HEK293 (cell line): ENCODE results near the gene ARTN.

Experiments used
- CTCF ChIA-PET: fragments of 350-600 bp; formaldehyde crosslinking; extraction: SDS; loops from one replicate; lab custom pipeline; 2021; ENCODE audit warnings: antibody characterized with exemption; lab: Yijun Ruan, JAX
- POLR2A ChIA-PET: fragments of 300-600 bp; formaldehyde crosslinking; extraction: SDS; loops from one replicate; lab custom pipeline; 2020; ENCODE audit warnings: antibody characterized with exemption, inconsistent platforms; lab: Yijun Ruan, JAX
- H3K27ac ChIP-seq: fragments of 200-500 bp; sonication (Bioruptor generic); 2 replicates; pipeline ENCODE4 v1.5.1; 2014; ENCODE audit warnings: low read depth, low read length, control low read depth, inconsistent platforms; ENCODE audit errors: extremely low read depth
- H3K36me3 ChIP-seq, 2 experiments: fragments of 200-500 bp in 1 of 2; sonication (Bioruptor generic) in 1 of 2; 1 replicate in 1 of 2; 2 replicates in 1 of 2; pipeline ENCODE4 v1.5.1; 2014 to 2017; ENCODE audit warnings: inconsistent platforms in 2 of 2, low read length in 2 of 2; ENCODE audit not compliant: control insufficient read depth in 2 of 2, insufficient read depth in 1 of 2
- H3K4me1 ChIP-seq: fragments of 200-500 bp; sonication (Bioruptor generic); 2 replicates; pipeline ENCODE4 v1.5.1; 2014; ENCODE audit warnings: mild to moderate bottlenecking, low read length, inconsistent platforms; ENCODE audit not compliant: control insufficient read depth, insufficient read depth
- H3K4me3 ChIP-seq: 2 replicates; pipeline ENCODE4 v1.5.1; 2011; ENCODE audit warnings: low read depth, mild to moderate bottlenecking, control low read depth, low read length, moderate library complexity
- H3K9me3 ChIP-seq: fragments of 200-500 bp; sonication (Bioruptor generic); 2 replicates; pipeline ENCODE4 v1.5.1; 2014; ENCODE audit warnings: low read depth, low read length, inconsistent platforms; ENCODE audit not compliant: control insufficient read depth, insufficient read depth
- GLIS2 ChIP-seq: fragments of 450-650 bp; formaldehyde crosslinking; IDR thresholded peaks from 2 replicates; pipeline ENCODE4 v1.5.1; 2016; ENCODE audit warnings: missing biosample characterization, missing genetic modification characterization
- MEIS1 ChIP-seq: sonication (generic); formaldehyde crosslinking; IDR thresholded peaks from 2 replicates; pipeline ENCODE4 v1.8.1; 2022; ENCODE audit warnings: missing genetic modification reagents, mild to moderate bottlenecking, borderline replicate concordance
- REPIN1 ChIP-seq: fragments of 450-650 bp; formaldehyde crosslinking; IDR thresholded peaks from 2 replicates; pipeline ENCODE4 v1.5.1; 2017; ENCODE audit warnings: missing biosample characterization, missing genetic modification characterization, low read depth
- SP7 ChIP-seq: fragments of 450-650 bp; formaldehyde crosslinking; IDR thresholded peaks from 2 replicates; pipeline ENCODE4 v1.5.1; 2016; ENCODE audit warnings: missing biosample characterization, missing genetic modification characterization
- ZNF175 ChIP-seq: fragments of 450-650 bp; formaldehyde crosslinking; IDR thresholded peaks from 2 replicates; pipeline ENCODE4 v1.5.1; 2016; ENCODE audit warnings: missing biosample characterization, missing genetic modification characterization
- ZNF2 ChIP-seq: fragments of 450-650 bp; formaldehyde crosslinking; IDR thresholded peaks from 2 replicates; pipeline ENCODE4 v1.5.1; 2016; ENCODE audit warnings: missing biosample characterization, missing genetic modification characterization
- ZNF248 ChIP-seq: fragments of 450-650 bp; formaldehyde crosslinking; IDR thresholded peaks from 2 replicates; pipeline ENCODE4 v1.5.1; 2017; ENCODE audit warnings: missing biosample characterization, missing genetic modification characterization
- ZNF341 ChIP-seq: fragments of 450-650 bp; formaldehyde crosslinking; IDR thresholded peaks from 2 replicates; pipeline ENCODE4; 2016; ENCODE audit warnings: low read depth, missing biosample characterization, missing genetic modification characterization
- ZNF391 ChIP-seq: fragments of 450-650 bp; formaldehyde crosslinking; IDR thresholded peaks from 2 replicates; pipeline ENCODE4 v1.5.1; 2016; ENCODE audit warnings: low read depth, missing biosample characterization, missing genetic modification characterization, borderline replicate concordance
- ZNF48 ChIP-seq: fragments of 450-650 bp; formaldehyde crosslinking; IDR thresholded peaks from 2 replicates; pipeline ENCODE4 v1.5.1; 2016; ENCODE audit warnings: missing biosample characterization, missing genetic modification characterization
- ZNF621 ChIP-seq: fragments of 450-650 bp; formaldehyde crosslinking; IDR thresholded peaks from 2 replicates; pipeline ENCODE4 v1.5.1; 2017; ENCODE audit warnings: missing biosample characterization, missing genetic modification characterization
- ZNF777 ChIP-seq: fragments of 450-650 bp; formaldehyde crosslinking; IDR thresholded peaks from 2 replicates; pipeline ENCODE4 v1.5.1; 2017; ENCODE audit warnings: missing biosample characterization, missing genetic modification characterization, borderline replicate concordance
- ZNF843 ChIP-seq: fragments of 450-650 bp; formaldehyde crosslinking; IDR thresholded peaks from 2 replicates; pipeline ENCODE4 v1.5.1; 2016; ENCODE audit warnings: missing biosample characterization, missing genetic modification characterization
- TF ChIP-seq, protein P1 (sequence below): fragments of 450-650 bp; formaldehyde crosslinking; IDR thresholded peaks from 2 replicates; pipeline ENCODE4; 2016; ENCODE audit warnings: missing biosample characterization, missing genetic modification characterization
- TF ChIP-seq, protein P2 (sequence below): fragments of 450-650 bp; formaldehyde crosslinking; IDR thresholded peaks from 2 replicates; pipeline ENCODE4 v1.5.1; 2016; ENCODE audit warnings: missing biosample characterization, missing genetic modification characterization
- TF ChIP-seq, protein P3 (sequence below): fragments of 450-650 bp; formaldehyde crosslinking; IDR thresholded peaks from 2 replicates; pipeline ENCODE4 v1.5.1; 2016; ENCODE audit warnings: missing biosample characterization, missing genetic modification characterization
- TF ChIP-seq, protein P4 (sequence below): fragments of 450-650 bp; formaldehyde crosslinking; IDR thresholded peaks from 2 replicates; pipeline ENCODE4 v1.5.1; 2017; ENCODE audit warnings: missing biosample characterization, missing genetic modification characterization
- TF ChIP-seq, protein P5 (sequence below): fragments of 450-650 bp; formaldehyde crosslinking; IDR thresholded peaks from 2 replicates; pipeline ENCODE4 v1.5.1; 2016; ENCODE audit warnings: missing biosample characterization, missing genetic modification characterization

The ARTN gene

DNA sequence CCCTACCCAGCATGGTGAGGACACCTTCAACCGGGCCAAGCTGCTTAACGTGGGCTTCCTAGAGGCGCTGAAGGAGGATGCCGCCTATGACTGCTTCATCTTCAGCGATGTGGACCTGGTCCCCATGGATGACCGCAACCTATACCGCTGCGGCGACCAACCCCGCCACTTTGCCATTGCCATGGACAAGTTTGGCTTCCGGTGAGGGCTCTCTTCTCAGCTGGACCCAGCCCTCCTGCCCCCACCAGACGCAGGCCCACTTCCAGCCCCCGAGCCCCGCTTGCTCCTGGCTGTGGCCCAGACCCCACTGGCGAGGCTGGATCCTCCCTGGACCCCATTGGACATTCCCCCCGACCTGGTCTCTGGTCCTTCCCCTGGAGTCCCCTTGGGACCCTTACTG is 51.3 kb downstream of the ARTN start:
- no peak overlapping the region for H3K4me3 ChIP-seq
- H3K4me1 ChIP-seq: peaks cover 3% of the 10 kb centered on the region; the same call in 1 of the 2 replicates
- ChIA-PET POLR2A (interaction anchor here (1.5 kb wide), 1 partner anchor 10 kb away, joined by 6 read pairs; the partner anchor contains the start of gene ATP6V0B), CTCF (no interaction called here)
- no peaks in the 10 kb centered on the region for H3K9me3 ChIP-seq
- H3K27ac ChIP-seq: no peak overlapping the region
- H3K36me3 ChIP-seq: peaks cover 0 to 76% of the 10 kb centered on the region in 2 experiments; a peak in 2 of 3 replicates
- TF ChIP-seq, protein P1, sequence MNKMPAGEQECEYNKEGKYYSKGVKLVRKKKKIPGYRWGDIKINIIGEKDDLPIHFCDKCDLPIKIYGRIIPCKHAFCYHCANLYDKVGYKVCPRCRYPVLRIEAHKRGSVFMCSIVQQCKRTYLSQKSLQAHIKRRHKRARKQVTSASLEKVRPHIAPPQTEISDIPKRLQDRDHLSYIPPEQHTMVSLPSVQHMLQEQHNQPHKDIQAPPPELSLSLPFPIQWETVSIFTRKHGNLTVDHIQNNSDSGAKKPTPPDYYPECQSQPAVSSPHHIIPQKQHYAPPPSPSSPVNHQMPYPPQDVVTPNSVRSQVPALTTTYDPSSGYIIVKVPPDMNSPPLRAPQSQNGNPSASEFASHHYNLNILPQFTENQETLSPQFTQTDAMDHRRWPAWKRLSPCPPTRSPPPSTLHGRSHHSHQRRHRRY (tag by site-specific recombination): no peak
- no peak for TF ChIP-seq MEIS1 (CRISPR knock-in tag)
- TF ChIP-seq, protein P2, sequence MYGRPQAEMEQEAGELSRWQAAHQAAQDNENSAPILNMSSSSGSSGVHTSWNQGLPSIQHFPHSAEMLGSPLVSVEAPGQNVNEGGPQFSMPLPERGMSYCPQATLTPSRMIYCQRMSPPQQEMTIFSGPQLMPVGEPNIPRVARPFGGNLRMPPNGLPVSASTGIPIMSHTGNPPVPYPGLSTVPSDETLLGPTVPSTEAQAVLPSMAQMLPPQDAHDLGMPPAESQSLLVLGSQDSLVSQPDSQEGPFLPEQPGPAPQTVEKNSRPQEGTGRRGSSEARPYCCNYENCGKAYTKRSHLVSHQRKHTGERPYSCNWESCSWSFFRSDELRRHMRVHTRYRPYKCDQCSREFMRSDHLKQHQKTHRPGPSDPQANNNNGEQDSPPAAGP (tag by site-specific recombination): no peak
- TF ChIP-seq ZNF175 (tag by site-specific recombination): no peak
- TF ChIP-seq, protein P3, sequence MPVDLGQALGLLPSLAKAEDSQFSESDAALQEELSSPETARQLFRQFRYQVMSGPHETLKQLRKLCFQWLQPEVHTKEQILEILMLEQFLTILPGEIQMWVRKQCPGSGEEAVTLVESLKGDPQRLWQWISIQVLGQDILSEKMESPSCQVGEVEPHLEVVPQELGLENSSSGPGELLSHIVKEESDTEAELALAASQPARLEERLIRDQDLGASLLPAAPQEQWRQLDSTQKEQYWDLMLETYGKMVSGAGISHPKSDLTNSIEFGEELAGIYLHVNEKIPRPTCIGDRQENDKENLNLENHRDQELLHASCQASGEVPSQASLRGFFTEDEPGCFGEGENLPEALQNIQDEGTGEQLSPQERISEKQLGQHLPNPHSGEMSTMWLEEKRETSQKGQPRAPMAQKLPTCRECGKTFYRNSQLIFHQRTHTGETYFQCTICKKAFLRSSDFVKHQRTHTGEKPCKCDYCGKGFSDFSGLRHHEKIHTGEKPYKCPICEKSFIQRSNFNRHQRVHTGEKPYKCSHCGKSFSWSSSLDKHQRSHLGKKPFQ (tag by site-specific recombination): no peak
- no peak for TF ChIP-seq ZNF391 (tag by site-specific recombination)
- no peak for TF ChIP-seq GLIS2 (tag by site-specific recombination)
- no peak for TF ChIP-seq ZNF777 (tag by site-specific recombination)
- no peak for TF ChIP-seq ZNF2 (tag by site-specific recombination)
- no peak for TF ChIP-seq ZNF621 (tag by site-specific recombination)
- TF ChIP-seq ZNF48: no peak
- TF ChIP-seq REPIN1 (tag by site-specific recombination): no peak
- TF ChIP-seq ZNF248 (tag by site-specific recombination): no peak
- no peak for TF ChIP-seq SP7
- TF ChIP-seq ZNF341 (tag by site-specific recombination): no peak
- TF ChIP-seq ZNF843 (tag by site-specific recombination): no peak
- TF ChIP-seq, protein P4, sequence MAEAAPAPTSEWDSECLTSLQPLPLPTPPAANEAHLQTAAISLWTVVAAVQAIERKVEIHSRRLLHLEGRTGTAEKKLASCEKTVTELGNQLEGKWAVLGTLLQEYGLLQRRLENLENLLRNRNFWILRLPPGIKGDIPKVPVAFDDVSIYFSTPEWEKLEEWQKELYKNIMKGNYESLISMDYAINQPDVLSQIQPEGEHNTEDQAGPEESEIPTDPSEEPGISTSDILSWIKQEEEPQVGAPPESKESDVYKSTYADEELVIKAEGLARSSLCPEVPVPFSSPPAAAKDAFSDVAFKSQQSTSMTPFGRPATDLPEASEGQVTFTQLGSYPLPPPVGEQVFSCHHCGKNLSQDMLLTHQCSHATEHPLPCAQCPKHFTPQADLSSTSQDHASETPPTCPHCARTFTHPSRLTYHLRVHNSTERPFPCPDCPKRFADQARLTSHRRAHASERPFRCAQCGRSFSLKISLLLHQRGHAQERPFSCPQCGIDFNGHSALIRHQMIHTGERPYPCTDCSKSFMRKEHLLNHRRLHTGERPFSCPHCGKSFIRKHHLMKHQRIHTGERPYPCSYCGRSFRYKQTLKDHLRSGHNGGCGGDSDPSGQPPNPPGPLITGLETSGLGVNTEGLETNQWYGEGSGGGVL (tag by site-specific recombination): no peak
- TF ChIP-seq, protein P5, sequence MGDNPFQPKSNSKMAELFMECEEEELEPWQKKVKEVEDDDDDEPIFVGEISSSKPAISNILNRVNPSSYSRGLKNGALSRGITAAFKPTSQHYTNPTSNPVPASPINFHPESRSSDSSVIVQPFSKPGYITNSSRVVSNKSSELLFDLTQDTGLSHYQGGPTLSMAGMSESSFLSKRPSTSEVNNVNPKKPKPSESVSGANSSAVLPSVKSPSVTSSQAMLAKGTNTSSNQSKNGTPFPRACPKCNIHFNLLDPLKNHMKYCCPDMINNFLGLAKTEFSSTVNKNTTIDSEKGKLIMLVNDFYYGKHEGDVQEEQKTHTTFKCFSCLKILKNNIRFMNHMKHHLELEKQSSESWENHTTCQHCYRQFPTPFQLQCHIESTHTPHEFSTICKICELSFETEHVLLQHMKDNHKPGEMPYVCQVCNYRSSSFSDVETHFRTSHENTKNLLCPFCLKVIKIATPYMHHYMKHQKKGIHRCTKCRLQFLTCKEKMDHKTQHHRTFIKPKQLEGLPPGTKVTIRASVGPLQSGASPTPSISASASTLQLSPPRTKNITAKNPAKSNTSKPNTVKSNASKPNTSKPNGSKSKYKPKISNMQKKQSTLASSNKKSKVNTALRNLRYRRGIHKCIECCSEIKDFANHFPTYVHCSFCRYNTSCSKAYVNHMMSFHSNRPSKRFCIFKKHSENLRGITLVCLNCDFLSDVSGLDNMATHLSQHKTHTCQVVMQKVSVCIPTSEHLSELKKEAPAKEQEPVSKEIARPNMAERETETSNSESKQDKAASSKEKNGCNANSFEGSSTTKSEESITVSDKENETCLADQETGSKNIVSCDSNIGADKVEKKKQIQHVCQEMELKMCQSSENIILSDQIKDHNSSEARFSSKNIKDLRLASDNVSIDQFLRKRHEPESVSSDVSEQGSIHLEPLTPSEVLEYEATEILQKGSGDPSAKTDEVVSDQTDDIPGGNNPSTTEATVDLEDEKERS (tag by site-specific recombination): no peak
